DND-41 (cell line): Measurements from ENCODE around the gene GRB2.
A peak's percentile ranks its signal among the peaks of the same experiment; 100 is the strongest.

Experiments used
- ATAC-seq: fragments of 200-7000 bp; cut with Tn5 transposase; 3 replicates; pipeline ENCODE4 v1.9.1; 2021; ENCODE audit warnings: low read depth; ENCODE audit not compliant: insufficient read depth
- DNase-seq: peaks from one replicate; pipeline ENCODE4 v3.0.0-alpha.2; 2020
- H2AFZ ChIP-seq: 2 replicates; pipeline ENCODE4 v1.6.0; 2012; ENCODE audit warnings: low read depth, low read length
- H3K27ac ChIP-seq: 2 replicates; pipeline ENCODE4 v1.5.1; 2012; ENCODE audit warnings: low read length, inconsistent platforms
- H3K27me3 ChIP-seq: fragments of 200-600 bp; sonication (generic); 2 replicates; pipeline ENCODE4 v1.6.0; 2012; ENCODE audit warnings: low read length, mild to moderate bottlenecking, inconsistent platforms; ENCODE audit not compliant: insufficient read depth, poor library complexity
- H3K36me3 ChIP-seq: 2 replicates; pipeline ENCODE4 v1.5.1; 2012; ENCODE audit warnings: low read length, inconsistent platforms; ENCODE audit not compliant: insufficient read depth
- H3K4me1 ChIP-seq: 2 replicates; pipeline ENCODE4 v1.5.1; 2012; ENCODE audit warnings: mild to moderate bottlenecking, low read length; ENCODE audit not compliant: insufficient read depth
- H3K4me2 ChIP-seq: 2 replicates; pipeline ENCODE4 v1.6.0; 2012; ENCODE audit warnings: mild to moderate bottlenecking, moderate library complexity, low read length, inconsistent platforms; ENCODE audit not compliant: insufficient read depth
- H3K4me3 ChIP-seq, 2 experiments: fragments of 200-600 bp in 1 of 2; shearing (Covaris generic) in 1 of 2; 2 replicates each; pipeline ENCODE4 v1.5.1; 2012 to 2016; ENCODE audit warnings: inconsistent platforms in 2 of 2, low read length in 2 of 2, mild to moderate bottlenecking in 2 of 2, low read depth in 1 of 2, moderate library complexity in 1 of 2
- H3K79me2 ChIP-seq: 2 replicates; pipeline ENCODE4 v1.6.0; 2012; ENCODE audit warnings: low read length, inconsistent platforms; ENCODE audit not compliant: insufficient read depth
- H3K9ac ChIP-seq: 2 replicates; pipeline ENCODE4 v1.6.0; 2012; ENCODE audit warnings: low read depth, mild to moderate bottlenecking, inconsistent platforms, low read length, moderate library complexity
- H3K9me3 ChIP-seq: 2 replicates; pipeline ENCODE4 v1.5.1; 2012; ENCODE audit warnings: low read length, moderate library complexity, mild to moderate bottlenecking, inconsistent platforms; ENCODE audit not compliant: insufficient read depth, severe bottlenecking
- H4K20me1 ChIP-seq: 2 replicates; pipeline ENCODE4 v1.6.0; 2012; ENCODE audit warnings: low read length; ENCODE audit not compliant: insufficient read depth
- CTCF ChIP-seq: IDR thresholded peaks from 2 replicates; pipeline ENCODE4 v1.5.1; 2012; ENCODE audit warnings: borderline replicate concordance, low read length, moderate library complexity, mild to moderate bottlenecking; ENCODE audit not compliant: poor library complexity, severe bottlenecking; ENCODE audit errors: extremely low read depth
- EZH2 ChIP-seq: IDR thresholded peaks from 3 replicates; pipeline ENCODE4 v1.6.1; 2012; ENCODE audit warnings: borderline replicate concordance, low read depth, mild to moderate bottlenecking, moderate library complexity, low read length, inconsistent platforms; ENCODE audit not compliant: severe bottlenecking

Gene GRB2

DNA sequence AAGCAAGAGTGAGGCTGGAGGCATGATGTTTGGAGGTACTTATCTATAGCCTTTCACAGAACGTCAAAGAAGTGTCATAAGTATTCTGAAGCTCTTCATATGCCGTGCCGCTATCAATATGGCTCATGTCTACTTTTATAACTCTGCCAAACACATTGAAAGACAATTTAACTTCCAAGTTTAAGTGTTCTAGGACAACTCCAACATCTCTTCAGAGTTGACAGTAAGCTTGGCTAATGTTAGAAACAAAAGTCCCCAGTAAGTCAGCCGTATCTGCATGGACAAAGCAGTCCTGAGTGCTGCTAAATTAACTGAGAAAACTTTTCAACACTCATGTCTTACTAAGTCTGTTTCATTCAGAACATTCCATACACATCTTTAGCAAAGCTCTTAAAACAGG lies 32.2 kb downstream of the GRB2 start:
- no peaks in the 10 kb centered on the region for H3K9me3 ChIP-seq
- no peak for TF ChIP-seq EZH2
- no peak for TF ChIP-seq CTCF
- H3K4me3 ChIP-seq: no peak overlapping the region
- ATAC-seq (no peak), DNase-seq (no peak)
- H3K9ac ChIP-seq: no peak overlapping the region
- no peaks in the 10 kb centered on the region for H3K27me3 ChIP-seq
- no peak overlapping the region for H2AFZ ChIP-seq
- no peak overlapping the region for H3K4me2 ChIP-seq
- peaks cover 10% of the 10 kb centered on the region for H3K4me1 ChIP-seq
- peaks cover 55% of the 10 kb centered on the region for H3K36me3 ChIP-seq
- H3K27ac ChIP-seq: no peak overlapping the region
- H3K79me2 ChIP-seq: peaks cover 98% of the 10 kb centered on the region
- peaks cover 82% of the 10 kb centered on the region for H4K20me1 ChIP-seq

- Histone ChIP-seq H3K36me3 (peaks cover 42% of the 10 kb centered on the region), H3K27me3 (no peaks in the 10 kb centered on the region), H3K79me2 (peaks cover 98% of the 10 kb centered on the region), H3K4me1 (peaks cover 10% of the 10 kb centered on the region), H3K9ac (no peak overlapping the region), H4K20me1 (peaks cover 80% of the 10 kb centered on the region), H3K9me3 (no peaks in the 10 kb centered on the region), H2AFZ (no peak overlapping the region), H3K27ac (peak overlapping the region; percentile 49), H3K4me3 (no peak overlapping the region), H3K4me2 (no peak overlapping the region)
- no peak for TF ChIP-seq EZH2
- no peak for TF ChIP-seq CTCF
- DNase-seq (no peak), ATAC-seq (no peak)
Observed at GRCh38 chr17:75371981-75372380, 33.5 kb downstream of the GRB2 start.

GRCh38 chr17:75371339-75371738 lies 34.1 kb downstream of the GRB2 start:
- peaks cover 13% of the 10 kb centered on the region for H3K4me1 ChIP-seq

More at GRCh38 chr17:75371339-75371738, 34.1 kb downstream of the GRB2 start:
- H3K79me2 ChIP-seq: peaks cover 98% of the 10 kb centered on the region
- H3K9me3 ChIP-seq: no peaks in the 10 kb centered on the region
- no peaks in the 10 kb centered on the region for H3K27me3 ChIP-seq
- H3K4me3 ChIP-seq: no peak overlapping the region
- no peak for TF ChIP-seq EZH2
- TF ChIP-seq CTCF: no peak
- ATAC-seq (no peak), DNase-seq (no peak)
- peaks cover 79% of the 10 kb centered on the region for H4K20me1 ChIP-seq
- H3K4me2 ChIP-seq: no peak overlapping the region
- no peak overlapping the region for H3K27ac ChIP-seq
- H2AFZ ChIP-seq: no peak overlapping the region
- no peak overlapping the region for H3K9ac ChIP-seq
- peaks cover 36% of the 10 kb centered on the region for H3K36me3 ChIP-seq
